Kidney (tissue), 14 donors: ENCODE results near the gene HSD17B12. TPM values are rescaled to one million over a fixed set of nuclear protein-coding genes. Genes with fewer than 3 reads are reported as not detected.

Experiments
- DNase-seq, 5 donors: peaks; one replicate each; pipeline ENCODE4 v3.0.0-alpha.2; 2013 to 2020
- FAIRE-seq: peaks from 2 replicates; lab custom pipeline; 2012; peaks lifted over from hg19 to GRCh38; lab: Jason Lieb, UNC
- H3K27ac ChIP-seq, 2 donors: one replicate each; pipeline ENCODE4 v1.7.0; 2013; ENCODE audit warnings: low read depth in 2 of 2, low read length in 2 of 2, inconsistent platforms in 1 of 2
- H3K27me3 ChIP-seq: one replicate; pipeline ENCODE4 v1.7.1; 2013; ENCODE audit warnings: low read length, inconsistent platforms; ENCODE audit not compliant: control insufficient read depth, insufficient read depth
- H3K36me3 ChIP-seq, 3 donors: one replicate each; pipeline versions ENCODE4 v1.7.0 to v1.7.1; 2013; ENCODE audit warnings: low read length in 3 of 3, control low read depth in 1 of 3, inconsistent platforms in 1 of 3; ENCODE audit not compliant: insufficient read depth in 3 of 3, control insufficient read depth in 2 of 3
- H3K4me1 ChIP-seq, 3 donors: one replicate each; pipeline versions ENCODE4 v1.7.0 to v1.7.1; 2013; ENCODE audit warnings: low read length in 3 of 3, inconsistent platforms in 1 of 3, low read depth in 1 of 3; ENCODE audit not compliant: control insufficient read depth in 2 of 3, insufficient read depth in 2 of 3
- H3K4me3 ChIP-seq, 3 donors: one replicate each; pipeline versions ENCODE4 v1.7.0 to v1.8.1; 2013; ENCODE audit warnings: low read length in 3 of 3, control low read depth in 1 of 3, inconsistent platforms in 1 of 3
- H3K9ac ChIP-seq, 3 donors: one replicate each; pipeline versions ENCODE4 v1.7.0 to v1.7.1; 2013; ENCODE audit warnings: low read length in 3 of 3, control low read depth in 1 of 3, inconsistent platforms in 1 of 3
- H3K9me3 ChIP-seq, 3 donors: one replicate each; pipeline versions ENCODE4 v1.7.0 to v1.7.1; 2013; ENCODE audit warnings: low read length in 3 of 3, control low read depth in 1 of 3, inconsistent platforms in 1 of 3; ENCODE audit not compliant: control insufficient read depth in 2 of 3, insufficient read depth in 1 of 3
- CTCF ChIP-seq: IDR thresholded peaks from 3 replicates; pipeline ENCODE4 v1.5.1; 2012; ENCODE audit warnings: mild to moderate bottlenecking, moderate library complexity, borderline replicate concordance; ENCODE audit not compliant: insufficient read depth; ENCODE audit errors: extremely low read depth
- intact Hi-C: fragments of 100-400 bp; cut with DNase I; formaldehyde crosslinking; loops from one replicate; pipeline ENCODE4 v1.11.1; 2022
- polyA plus RNA-seq: library from polyadenylated mRNA; stranded (reverse); fragments of 350-450 nt; fragmentation: Illumina TruSeq; extraction: RNeasy Lipid Tissue Mini Kit (QIAGEN cat#74804); gene quantifications from one replicate; pipeline ENCODE4 v1.2.3, GENCODE V29; 2014; ENCODE audit warnings: low read depth, low replicate concordance; ENCODE audit not compliant: insufficient read depth
- total RNA-seq: library from RNA; stranded (reverse); fragmentation: NEBNext Ultra II Directional; extraction: Animal tissue kit (Norgen Biotek cat#: 25700); gene quantifications from one replicate; pipeline ENCODE4 v1.2.1, GENCODE V29; 2021
- donor health status: control.
- donor health status: control.
- donor health status: control.
- donor health status: control.
- donor health status: control.
- donor health status: DM: yes; HTN: yes; CAD: no.
- donor health status: Normal renal cell carcinoma (clear cell type).

The HSD17B12 gene
- total and polyA plus RNA-seq, 2 donors from 2014 or later = 76.9 to 100 TPM

GRCh38 chr11:43735961-43736360 is 55.4 kb downstream of the HSD17B12 start:
- Histone ChIP-seq H3K36me3 (peaks cover 0 to 8% (median 0%) of the 10 kb centered on the region in 3 donors), H3K9me3 (no peaks in the 10 kb centered on the region), H3K27ac (no peak overlapping the region), H3K4me3 (no peak overlapping the region), H3K9ac (no peak overlapping the region), H3K4me1 (peaks cover 0 to 3% (median 0%) of the 10 kb centered on the region in 3 donors), H3K27me3 (no peaks in the 10 kb centered on the region)
- FAIRE-seq (no peak), DNase-seq (peak in 2 of 5 donors; percentile 5 to 19)
- TF ChIP-seq CTCF = no peak
- intact Hi-C loops = no loop called here

DNA sequence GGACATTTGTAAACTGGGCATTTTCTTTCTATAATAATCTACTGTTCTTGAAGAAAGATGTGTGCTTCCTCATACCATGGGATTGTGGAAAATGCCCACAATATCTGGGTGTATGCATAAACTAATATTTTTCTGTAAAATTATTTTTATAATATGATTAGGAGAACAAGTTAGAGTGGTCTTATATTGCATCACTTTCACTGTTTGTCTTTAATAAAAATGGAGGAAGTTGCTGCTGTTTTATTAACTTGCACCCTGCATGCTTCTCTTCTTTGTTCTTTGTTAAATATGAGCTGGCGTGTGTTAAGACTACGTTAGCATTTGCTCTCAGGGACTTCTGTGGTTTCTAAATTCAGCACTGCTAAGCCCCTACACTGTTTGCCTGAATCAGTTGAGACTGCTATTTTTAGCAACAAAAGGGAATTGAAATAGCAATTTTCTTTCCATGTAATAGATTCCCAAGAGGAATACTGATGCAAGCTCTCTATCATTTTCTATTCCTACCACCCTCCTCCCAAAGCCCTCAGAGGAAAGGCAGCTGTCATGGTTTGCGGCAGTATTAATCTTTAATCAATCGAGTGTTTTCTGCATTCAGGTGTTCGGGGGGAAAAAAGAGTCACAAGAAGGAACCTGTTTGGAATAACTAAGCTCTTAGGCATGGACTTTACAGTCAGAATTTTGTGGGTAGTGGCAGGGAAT is 56.1 kb downstream of the HSD17B12 start:
- peak in 2 of 5 donors; percentile 19 to 36 for DNase-seq
- FAIRE-seq = no peak
- Histone ChIP-seq H3K4me3 (no peak overlapping the region), H3K36me3 (peaks cover 0 to 8% (median 0%) of the 10 kb centered on the region in 3 donors), H3K27me3 (no peaks in the 10 kb centered on the region), H3K9ac (no peak overlapping the region), H3K4me1 (peaks cover 0 to 3% (median 0%) of the 10 kb centered on the region in 3 donors), H3K27ac (no peak overlapping the region), H3K9me3 (no peaks in the 10 kb centered on the region)
- no peak for TF ChIP-seq CTCF
- intact Hi-C loops = no loop called here

DNA sequence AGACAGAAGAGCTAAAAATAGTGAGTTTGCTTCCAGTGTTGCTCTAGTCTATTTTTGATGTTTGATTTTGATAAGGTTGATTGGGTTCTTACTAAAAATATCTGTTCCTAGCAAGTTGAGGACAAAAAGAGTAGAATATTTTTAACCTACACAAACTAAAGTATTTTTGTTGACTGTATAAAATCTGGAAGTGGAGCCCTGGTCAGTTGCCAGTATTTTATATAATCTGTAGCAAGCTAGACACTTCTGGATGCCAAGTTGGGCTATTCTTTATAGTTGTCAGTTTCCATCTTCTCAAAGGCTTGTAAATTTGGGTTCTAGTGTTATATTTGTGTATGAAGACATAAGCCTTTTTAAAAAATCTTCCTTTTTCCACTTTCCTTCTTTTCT is 56.7 kb downstream of the HSD17B12 start:
- Histone ChIP-seq H3K4me1 (peaks cover 0 to 3% (median 0%) of the 10 kb centered on the region in 3 donors), H3K9ac (no peak overlapping the region), H3K9me3 (no peaks in the 10 kb centered on the region), H3K36me3 (peaks cover 0 to 8% (median 0%) of the 10 kb centered on the region in 3 donors), H3K27ac (peak overlapping the region in 1 of 2 donors; percentile 20), H3K4me3 (no peak overlapping the region), H3K27me3 (no peaks in the 10 kb centered on the region)
- DNase-seq (no peak), FAIRE-seq (no peak)
- TF ChIP-seq CTCF = no peak
- intact Hi-C loops = no loop called here
